ENCODE measurements around the gene MECP2. TPM values are rescaled to one million over a fixed set of nuclear protein-coding genes. Genes with fewer than 3 reads are reported as not detected.

Gene MECP2
- polyA plus RNA-seq, 1 donor (not counting 4 experiments of a cell fraction or from before 2014, with no cell fraction given): 9.9 TPM

GRCh38 chrX:154092371-154092770 is 5.1 kb downstream of the MECP2 start:
- peaks cover 14% of the 10 kb centered on the region for H4K20me1 ChIP-seq (ENCODE audit: control insufficient read depth, extremely low read depth, insufficient read depth, low read length)
- no peaks in the 10 kb centered on the region for H3K9me3 ChIP-seq (ENCODE audit: control insufficient read depth, low read depth, low read length)
- H3K4me3 ChIP-seq (ENCODE audit: control insufficient read depth in 2 of 3, extremely low read depth in 1 of 3, insufficient read depth in 2 of 3, low read depth in 1 of 3, low read length in 3 of 3): no peak overlapping the region
- H3K27ac ChIP-seq (ENCODE audit: control insufficient read depth, insufficient read depth, low read length): no peak overlapping the region
- no peak overlapping the region for H3K4me2 ChIP-seq (ENCODE audit: control insufficient read depth, extremely low read depth, insufficient read depth, low read depth, low read length)
- peaks cover 75% of the 10 kb centered on the region for H3K79me2 ChIP-seq (ENCODE audit: control insufficient read depth, insufficient read depth, low read length)
- DNase-seq (ENCODE audit: low read depth, low spot score) (no peak), FAIRE-seq (no peak)
- H3K36me3 ChIP-seq (ENCODE audit: control insufficient read depth in 2 of 2, extremely low read depth in 1 of 2, insufficient read depth in 2 of 2, low read length in 2 of 2): no peaks in the 10 kb centered on the region
- TF ChIP-seq EZH2 (IDR thresholded peaks at IDR 0.05; ENCODE audit: low read length) (no peak), CTCF (optimal IDR thresholded peaks at IDR 0.05 in 1 of 3, IDR thresholded peaks at IDR 0.05 in 1 of 3, conservative IDR thresholded peaks at IDR 0.05 in 1 of 3; ENCODE audit: extremely low read depth in 1 of 3, insufficient read depth in 2 of 3, low read length in 3 of 3) (no peak)
- peaks cover 3% of the 10 kb centered on the region for H3K9me1 ChIP-seq (ENCODE audit: control insufficient read depth, extremely low read depth, insufficient read depth, low read length)
- no peak overlapping the region for H2AFZ ChIP-seq (ENCODE audit: control insufficient read depth, low read length)
- no peaks in the 10 kb centered on the region for H3K27me3 ChIP-seq (ENCODE audit: control insufficient read depth, extremely low read depth, insufficient read depth, low read length)
- dilution Hi-C loops (cut with MboI; ENCODE audit: extremely low pct_ligation_motif_present, low sequenced_read_pairs): no loop called here
- H3K9ac ChIP-seq (ENCODE audit: control insufficient read depth, extremely low read depth, insufficient read depth, low read length): no peak overlapping the region
- H3K4me1 ChIP-seq (ENCODE audit: control insufficient read depth, extremely low read depth, insufficient read depth, low read length): peaks cover 10% of the 10 kb centered on the region

DNA sequence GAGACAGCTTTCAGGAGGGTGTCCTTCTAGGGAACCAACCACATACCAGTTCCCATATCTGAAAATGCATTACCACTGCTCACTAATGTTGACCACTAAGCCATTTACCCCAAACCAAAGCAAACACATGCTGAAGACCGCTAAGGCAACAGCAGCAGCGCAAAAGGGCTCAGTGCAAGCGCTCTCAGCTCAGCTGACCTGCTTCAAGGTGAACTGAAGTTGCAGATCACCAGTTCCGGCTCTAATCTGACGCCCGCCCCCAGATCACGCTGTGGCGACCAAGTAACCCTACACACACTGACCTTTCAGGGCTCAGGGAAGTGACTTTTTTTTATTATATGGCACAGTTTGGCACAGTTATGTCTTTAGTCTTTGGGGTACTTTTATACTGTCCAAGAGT is 5.8 kb downstream of the MECP2 start:
- Histone ChIP-seq H4K20me1 (ENCODE audit: control insufficient read depth, extremely low read depth, insufficient read depth, low read length) (peaks cover 14% of the 10 kb centered on the region), H3K4me1 (ENCODE audit: control insufficient read depth, extremely low read depth, insufficient read depth, low read length) (peaks cover 10% of the 10 kb centered on the region)
- FAIRE-seq: no peak

More for the DNA sequence above, 5.8 kb downstream of the MECP2 start:
- H3K36me3 ChIP-seq (ENCODE audit: control insufficient read depth in 2 of 2, extremely low read depth in 1 of 2, insufficient read depth in 2 of 2, low read length in 2 of 2): no peaks in the 10 kb centered on the region
- no peak overlapping the region for H3K9ac ChIP-seq (ENCODE audit: control insufficient read depth, extremely low read depth, insufficient read depth, low read length)
- H3K4me3 ChIP-seq (ENCODE audit: control insufficient read depth in 2 of 3, extremely low read depth in 1 of 3, insufficient read depth in 2 of 3, low read depth in 1 of 3, low read length in 3 of 3): no peak overlapping the region
- dilution Hi-C loops (cut with MboI; ENCODE audit: extremely low pct_ligation_motif_present, low sequenced_read_pairs): no loop called here
- TF ChIP-seq EZH2 (IDR thresholded peaks at IDR 0.05; ENCODE audit: low read length) (no peak), CTCF (optimal IDR thresholded peaks at IDR 0.05 in 1 of 3, IDR thresholded peaks at IDR 0.05 in 1 of 3, conservative IDR thresholded peaks at IDR 0.05 in 1 of 3; ENCODE audit: extremely low read depth in 1 of 3, insufficient read depth in 2 of 3, low read length in 3 of 3) (no peak)
- no peak for DNase-seq (ENCODE audit: low read depth, low spot score)
- no peak overlapping the region for H3K27ac ChIP-seq (ENCODE audit: control insufficient read depth, insufficient read depth, low read length)
- H3K9me3 ChIP-seq (ENCODE audit: control insufficient read depth, low read depth, low read length): no peaks in the 10 kb centered on the region
- no peaks in the 10 kb centered on the region for H3K27me3 ChIP-seq (ENCODE audit: control insufficient read depth, extremely low read depth, insufficient read depth, low read length)
- peaks cover 74% of the 10 kb centered on the region for H3K79me2 ChIP-seq (ENCODE audit: control insufficient read depth, insufficient read depth, low read length)
- H3K9me1 ChIP-seq (ENCODE audit: control insufficient read depth, extremely low read depth, insufficient read depth, low read length): peaks cover 3% of the 10 kb centered on the region
- no peak overlapping the region for H2AFZ ChIP-seq (ENCODE audit: control insufficient read depth, low read length)
- H3K4me2 ChIP-seq (ENCODE audit: control insufficient read depth, extremely low read depth, insufficient read depth, low read depth, low read length): no peak overlapping the region

Measured in keratinocyte (primary cell).